Pulmonary artery endothelial cell (primary cell): ENCODE results near the gene ZNF658. TPM values are rescaled to one million over a fixed set of nuclear protein-coding genes. Genes with fewer than 3 reads are reported as not detected.
A peak's percentile ranks its signal among the peaks of the same experiment; 100 is the strongest.
"Not testable (repeated sequence)": the region's sequence is repeated elsewhere in the genome, so short reads cannot be mapped to it uniquely, and the experiment has no call there.

Source experiments
- DNase-seq: peaks from one replicate; pipeline ENCODE4 v3.0.0-alpha.2; 2011; ENCODE audit warnings: low read depth, low spot score
- total RNA-seq: library from RNA; depleted of rRNA; stranded (reverse); fragments of >200 nt; gene quantifications from 2 replicates; pipeline ENCODE4 v1.2.3, GENCODE V29; 2014

Gene ZNF658
- 4.5 and 6.0 TPM in 2 replicates for total RNA-seq

DNA sequence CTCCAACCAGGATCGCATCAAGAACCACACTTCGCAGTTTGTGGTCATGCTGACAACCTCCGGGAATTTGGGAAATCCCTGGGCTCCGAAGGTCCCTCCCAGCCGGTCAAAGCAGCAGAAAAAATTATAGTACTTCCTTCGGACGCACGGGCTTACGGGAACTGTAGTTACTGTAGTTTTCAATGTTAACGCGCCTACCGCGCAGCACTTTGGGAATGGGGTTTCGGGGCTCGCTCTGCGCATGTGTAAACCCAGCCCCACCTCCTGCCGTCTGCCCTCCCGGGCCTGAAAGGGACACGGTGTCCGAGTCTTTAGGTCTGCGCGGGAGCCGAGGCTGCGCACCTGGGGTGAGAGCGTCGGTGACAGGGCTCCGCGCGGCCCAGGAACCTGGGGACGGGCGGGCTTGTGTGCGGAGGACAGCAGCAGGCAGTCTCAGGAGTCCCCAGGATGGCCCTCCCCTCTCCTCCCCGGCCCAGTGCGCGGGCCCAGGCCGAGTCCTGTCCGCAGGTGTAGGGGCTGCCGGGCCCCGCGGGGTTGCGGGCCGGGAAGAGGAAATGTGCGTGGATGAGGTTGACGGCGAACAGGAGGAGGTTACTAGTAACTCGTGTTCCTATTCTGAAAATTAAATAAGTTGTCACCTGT lies at the start of gene ZNF658:
Gene ZNF658 (plus strand): TSS at position 236 of the 642 bp plus-strand sequence. CDS start 2,837 bp downstream, outside the sequence.
- peak; percentile 57 for DNase-seq

DNA sequence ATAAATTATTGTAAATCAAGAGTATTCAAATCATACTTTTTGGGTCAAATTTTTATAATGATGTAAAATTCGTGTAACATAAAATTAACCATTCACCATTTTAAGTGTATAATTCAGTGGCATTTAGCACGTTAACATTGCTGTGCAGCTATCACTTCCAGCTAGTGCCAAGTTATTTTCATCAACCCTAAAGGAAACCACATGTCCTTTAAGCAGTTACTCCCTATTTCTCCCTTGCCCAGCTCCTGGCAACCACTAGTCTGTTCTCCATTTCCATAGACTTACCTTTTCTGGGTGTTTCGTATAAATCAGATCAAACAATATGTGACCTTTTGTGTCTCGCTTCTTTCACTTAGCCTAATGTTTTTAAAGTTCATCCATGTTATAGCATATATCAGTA lies 38.8 kb upstream of the ZNF658 start:
- DNase-seq = not testable (repeated sequence)

DNA sequence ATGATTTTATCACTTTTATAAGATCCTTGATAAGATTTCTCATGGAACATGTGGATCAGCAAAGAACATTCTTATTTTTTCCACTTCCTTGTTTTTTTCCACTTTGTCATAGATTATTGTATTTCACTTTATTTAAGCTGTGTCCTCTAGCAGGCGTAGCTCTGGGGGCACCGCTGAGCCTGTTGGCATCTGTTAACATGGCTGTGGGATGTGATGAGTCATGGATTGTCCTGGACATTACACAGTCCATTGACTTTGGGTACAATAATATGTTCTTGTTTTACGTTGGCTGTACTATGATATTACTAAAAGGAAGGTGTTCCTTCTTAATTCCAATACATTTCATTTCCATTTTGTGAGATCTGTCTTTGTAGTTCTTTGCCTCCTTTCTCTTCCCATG lies 31.9 kb upstream of the ZNF658 start:
- DNase-seq = not testable (repeated sequence)

DNA sequence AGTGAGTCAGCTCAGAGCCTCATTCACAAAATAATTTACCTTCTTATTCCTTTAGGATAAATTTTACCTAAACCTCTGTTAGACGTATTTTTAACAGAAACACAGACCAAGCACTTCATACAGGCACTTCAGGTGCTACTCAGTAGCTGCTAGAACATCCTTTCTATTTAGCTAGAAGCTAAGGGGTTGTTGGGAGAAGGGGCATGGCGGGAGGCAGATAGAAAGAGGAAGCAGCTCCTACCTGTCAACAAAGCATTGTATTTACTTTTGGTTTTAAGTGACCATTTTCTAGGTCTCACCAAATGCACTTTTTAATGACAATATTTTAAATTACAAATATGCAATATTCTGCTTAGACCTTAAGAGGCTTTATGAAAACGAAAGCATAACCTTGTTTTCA lies 19.9 kb upstream of the ZNF658 start:
- not testable (repeated sequence) for DNase-seq

DNA sequence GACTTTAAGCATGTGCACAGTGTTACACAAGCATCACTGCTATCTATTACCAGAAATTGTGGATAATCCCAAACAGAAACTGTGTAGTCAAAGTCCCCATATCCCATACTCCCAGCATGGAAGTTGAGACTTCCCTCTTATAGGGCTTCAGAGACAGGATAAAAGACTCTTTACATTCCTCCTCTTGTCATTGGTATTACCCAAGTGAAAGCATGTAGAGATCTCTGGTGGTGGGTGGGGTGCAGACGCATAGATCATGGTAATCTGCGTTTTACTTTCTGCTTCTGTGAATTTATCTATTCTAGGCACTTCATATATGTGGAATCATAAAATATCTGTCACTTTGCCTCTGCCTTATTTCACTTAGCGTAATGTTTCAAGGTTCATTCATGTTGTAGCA lies 18.7 kb upstream of the ZNF658 start:
- DNase-seq = not testable (repeated sequence)

DNA sequence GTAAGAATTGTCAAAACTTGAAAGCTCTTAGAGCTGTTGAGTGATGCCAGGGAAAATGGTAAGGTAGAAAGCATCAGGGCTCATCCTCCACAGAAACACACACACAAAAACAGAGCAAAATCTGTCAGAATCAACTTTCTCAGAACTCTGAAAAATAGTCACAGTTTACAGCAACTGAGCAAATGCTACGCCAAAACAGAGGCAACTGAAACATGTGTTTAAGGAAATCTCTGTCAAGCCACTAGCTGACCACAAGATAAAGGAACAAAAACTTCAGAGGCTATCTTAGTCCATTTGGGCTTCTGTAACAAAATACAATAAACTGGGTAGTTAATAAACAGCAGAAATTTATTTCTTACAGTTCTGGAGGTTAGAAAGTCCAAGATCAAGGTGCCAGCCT lies 10.2 kb upstream of the ZNF658 start:
- not testable (repeated sequence) for DNase-seq

DNA sequence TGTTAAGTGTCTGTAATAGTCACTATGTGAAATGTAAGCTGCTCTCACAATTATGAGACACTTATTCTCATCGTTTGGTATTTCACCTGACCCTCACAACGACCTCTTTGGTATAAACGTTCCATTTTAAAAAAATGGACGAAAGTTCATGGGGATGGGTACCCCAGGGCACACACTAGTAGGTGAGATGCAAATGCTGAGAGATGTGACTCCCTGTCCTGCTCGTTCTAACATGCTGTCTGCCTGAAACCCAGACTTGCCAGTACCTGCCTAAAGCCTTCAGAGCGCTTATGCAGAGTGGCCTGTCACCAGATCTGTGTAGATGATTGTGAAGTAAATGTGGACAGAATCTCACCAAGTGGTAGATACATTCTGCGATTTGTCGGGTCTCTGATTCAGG lies 616 bp downstream of the ZNF658 start:
- DNase-seq = not testable (repeated sequence)

DNA sequence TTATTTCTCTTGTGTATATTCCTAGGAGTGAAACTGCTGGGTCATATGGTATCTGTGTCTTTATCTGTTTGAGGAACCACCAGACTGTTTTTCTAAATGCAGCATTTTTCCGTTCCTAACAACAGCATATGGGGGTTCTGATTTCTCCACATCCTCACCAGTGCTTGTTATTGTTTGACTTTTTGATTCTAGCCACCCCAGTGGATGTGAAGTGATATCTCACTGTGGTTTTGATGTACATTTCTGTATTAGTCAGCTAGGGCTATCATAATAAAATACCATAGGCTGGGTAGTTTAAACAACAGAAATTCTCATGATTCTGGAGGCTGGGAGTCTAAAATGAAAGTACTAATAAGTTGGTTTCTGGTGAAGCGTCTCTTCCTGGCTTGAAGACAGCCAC lies 9.0 kb downstream of the ZNF658 start:
- DNase-seq = not testable (repeated sequence)

DNA sequence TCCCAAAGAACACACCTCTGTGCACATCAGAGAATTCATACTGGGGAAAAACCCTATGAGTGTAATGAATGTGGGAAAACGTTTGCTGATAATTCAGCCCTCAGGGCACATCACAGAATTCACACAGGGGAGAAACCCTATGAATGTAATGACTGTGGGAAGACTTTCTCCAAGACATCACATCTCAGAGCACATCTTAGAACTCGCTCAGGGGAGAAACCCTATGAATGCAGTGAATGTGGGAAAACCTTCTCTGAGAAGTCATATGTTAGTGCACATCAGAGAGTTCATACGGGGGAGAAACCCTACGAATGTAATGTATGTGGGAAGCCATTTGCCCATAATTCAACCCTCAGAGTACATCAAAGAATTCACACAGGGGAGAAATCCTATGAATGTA lies 19.5 kb downstream of the ZNF658 start:
- not testable (repeated sequence) for DNase-seq

DNA sequence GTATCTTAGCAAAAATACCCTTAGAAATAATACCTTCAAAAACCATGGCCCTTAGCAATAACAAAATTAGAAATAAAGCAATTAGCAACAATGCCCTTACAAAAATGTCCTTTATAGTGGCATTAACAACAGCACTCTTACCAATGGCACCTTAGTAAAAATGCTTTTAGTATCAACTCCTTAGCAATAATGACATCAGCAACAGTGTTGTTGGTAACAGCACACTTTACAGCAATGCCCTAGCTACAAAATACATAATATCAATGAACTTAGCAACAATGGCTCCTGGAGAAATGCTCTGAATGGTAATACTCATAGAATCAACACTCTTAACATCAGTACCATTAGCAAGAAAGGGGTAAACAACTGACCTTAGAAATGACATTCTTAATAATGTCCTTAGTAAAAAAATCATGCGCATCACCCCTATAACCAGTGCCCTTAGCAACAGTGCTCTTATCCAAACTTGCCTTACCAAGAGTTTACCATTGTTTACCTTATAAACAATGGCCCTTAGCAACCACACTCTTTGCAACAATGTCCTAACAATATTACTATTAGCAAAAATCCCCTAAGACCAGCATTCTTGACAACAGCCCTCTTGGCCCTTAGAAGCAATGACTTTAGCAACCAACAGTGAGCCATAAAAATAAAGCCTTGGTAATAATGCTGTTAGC lies 35.8 kb downstream of the ZNF658 start:
- not testable (repeated sequence) for DNase-seq

DNA sequence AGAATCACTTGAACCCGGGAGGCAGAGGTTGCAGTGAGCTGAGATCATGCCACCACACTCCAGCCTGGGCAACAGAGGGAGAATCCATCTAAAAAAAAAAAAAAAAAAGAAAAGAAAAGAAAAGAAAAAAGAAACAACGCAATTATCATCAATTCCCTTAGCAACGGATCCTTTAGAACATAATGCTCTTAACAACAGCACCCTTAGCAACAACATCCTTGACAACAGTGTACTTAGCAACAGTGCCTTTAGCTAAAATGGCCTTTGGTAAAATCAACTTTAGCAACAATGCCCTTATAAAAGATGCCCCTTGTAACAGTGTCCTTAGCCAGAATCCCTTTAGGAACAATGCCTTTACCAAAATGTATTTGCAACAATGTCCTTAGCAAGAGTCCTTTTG lies 37.1 kb downstream of the ZNF658 start:
- not testable (repeated sequence) for DNase-seq

DNA sequence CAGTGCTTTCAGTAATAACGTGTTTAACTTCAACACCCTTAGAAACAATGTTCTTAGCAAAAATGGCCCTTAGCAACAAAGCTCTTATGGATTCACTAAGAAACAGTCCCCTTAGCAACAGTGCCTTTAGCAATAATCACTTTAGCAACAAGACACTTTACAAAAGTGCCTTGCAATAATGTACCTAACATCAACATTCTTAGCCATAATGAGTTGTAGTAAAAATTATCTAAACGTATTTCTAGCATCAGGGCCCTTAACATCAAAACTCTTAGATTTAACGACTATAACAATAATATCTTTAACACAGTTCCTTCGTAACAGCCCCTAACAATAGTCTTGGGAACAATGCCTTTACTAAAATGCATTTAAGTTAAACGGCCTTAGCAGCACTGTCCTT lies 37.8 kb downstream of the ZNF658 start:
- DNase-seq = not testable (repeated sequence)

DNA sequence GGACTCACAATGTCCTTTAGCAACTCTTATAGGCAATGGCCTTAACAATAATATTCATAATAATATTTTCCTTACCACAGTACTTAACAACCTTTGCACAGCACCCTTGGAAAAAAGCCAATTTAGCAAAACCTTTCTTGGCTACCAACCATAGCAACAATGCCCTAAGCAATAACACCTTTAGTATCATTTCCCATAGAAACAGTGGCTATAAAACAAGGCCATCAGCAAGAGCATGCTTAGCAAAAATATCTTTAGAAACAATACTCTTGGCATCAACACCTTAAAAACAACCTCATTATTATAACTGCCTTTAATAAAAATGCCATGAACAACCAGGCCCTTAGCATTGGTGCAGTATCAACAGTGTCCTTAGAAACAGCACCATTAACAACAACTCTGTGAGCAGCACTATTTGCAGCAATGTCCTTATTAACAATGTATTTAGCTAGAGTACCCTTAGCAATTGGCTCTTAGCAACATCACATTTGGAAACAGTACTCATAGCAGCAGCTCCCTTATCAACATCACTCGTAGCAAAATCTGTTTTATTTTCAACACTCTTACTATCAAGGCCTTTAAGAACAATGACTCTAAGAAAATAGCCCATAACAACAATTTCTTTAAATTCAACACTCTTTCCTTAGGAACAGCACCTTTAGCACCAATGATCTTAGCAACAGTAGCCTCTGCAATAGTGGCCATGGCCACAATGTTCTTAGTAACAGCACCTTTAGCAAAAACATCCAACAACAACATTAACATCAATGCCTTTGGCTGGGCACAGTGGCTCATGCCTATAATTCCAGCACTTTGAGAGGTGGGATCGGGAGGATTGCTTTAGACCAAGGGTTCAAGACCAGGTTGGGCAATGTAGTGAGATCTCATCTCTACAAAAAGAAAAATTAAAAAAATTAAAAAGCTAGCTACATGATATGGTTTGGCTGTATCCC lies 39.6 kb downstream of the ZNF658 start:
- DNase-seq = not testable (repeated sequence)

DNA sequence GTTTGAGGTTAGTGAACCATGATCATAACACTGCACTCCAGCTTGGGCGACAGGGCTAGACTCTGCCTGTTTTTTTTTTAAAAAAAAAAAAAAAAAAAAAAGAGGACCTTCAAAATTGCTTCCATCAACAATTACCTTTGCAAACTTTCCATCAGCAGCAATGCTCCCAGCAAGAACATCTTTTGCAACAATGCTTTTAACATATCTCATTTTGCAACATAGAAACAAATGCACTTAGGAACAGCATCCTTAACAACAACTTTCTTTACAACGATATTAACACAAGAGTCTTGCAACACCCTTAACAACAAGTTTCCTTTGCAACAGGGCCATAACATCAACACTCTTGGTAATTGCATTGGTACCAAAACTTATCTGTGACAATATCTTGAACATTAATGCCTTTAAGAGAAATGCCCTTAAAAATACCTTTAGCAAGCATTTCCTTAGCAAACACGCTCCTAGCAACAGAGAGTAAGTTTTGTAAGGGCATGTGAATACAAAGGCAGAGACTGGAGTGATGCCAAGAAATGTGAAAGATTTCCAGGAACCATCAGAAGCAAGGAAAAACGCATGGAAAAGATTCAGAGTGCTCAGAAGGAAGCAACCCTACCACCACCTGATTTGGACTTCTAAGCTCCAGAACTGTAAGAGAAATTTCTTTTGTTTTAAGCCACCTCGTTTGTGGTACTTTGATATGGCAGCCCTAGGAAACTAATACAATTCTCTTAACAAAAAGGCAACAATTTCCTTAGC lies 42.1 kb downstream of the ZNF658 start:
- DNase-seq = peak; percentile 77

DNA sequence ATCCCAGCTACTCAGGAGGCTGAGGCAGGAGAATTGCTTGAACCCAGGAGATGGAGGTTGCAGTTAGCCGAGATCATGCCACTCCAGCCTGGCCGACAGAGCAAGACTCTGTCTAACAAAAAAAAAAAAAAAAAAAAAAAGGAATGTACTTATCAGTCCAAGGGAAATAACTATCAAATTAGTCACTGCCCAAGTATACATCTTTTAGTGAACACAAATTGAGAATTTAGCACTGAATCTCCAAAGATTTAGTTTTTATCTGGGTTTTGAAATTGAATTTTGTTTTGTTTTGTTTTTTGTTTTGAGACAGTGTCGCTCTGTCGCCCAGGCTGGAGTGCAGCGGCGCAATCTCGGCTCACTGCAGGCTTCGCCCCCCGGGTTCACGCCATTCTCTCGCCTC lies 52.1 kb downstream of the ZNF658 start:
- DNase-seq = not testable (repeated sequence)

Other genes with a start within 250 kb of the ZNF658 start
- not detected in 2 replicates for gene SPATA31A3, start 91.8 kb downstream of the ZNF658 start, total RNA-seq